ENCODE measurements around the gene MAD1L1. TPM values are rescaled to one million over a fixed set of nuclear protein-coding genes. Genes with fewer than 3 reads are reported as not detected.
A peak's percentile ranks its signal among the peaks of the same experiment; 100 is the strongest.

The MAD1L1 gene
- total and polyA plus RNA-seq, 2 of the 13 experiments (the other 11 are each of a cell fraction or from before 2014, with no cell fraction given) = 17.4 to 64.7 TPM

- TF ChIP-seq ZNF543 (CRISPR knock-in tag; IDR thresholded peaks at IDR 0.05) (peak; percentile 74; the same call in 1 of the 2 replicates), ZNF574 (CRISPR knock-in tag; IDR thresholded peaks at IDR 0.05) (0 out of 2 replicates have a peak, but pooled peaks have one; percentile 30), ZNF766 (CRISPR knock-in tag; IDR thresholded peaks at IDR 0.05; ENCODE audit: borderline replicate concordance) (no peak), GZF1 (CRISPR knock-in tag; IDR thresholded peaks at IDR 0.05) (peak; percentile 25; the same call in 1 of the 2 replicates), BCL3 (CRISPR knock-in tag; IDR thresholded peaks at IDR 0.05) (0 out of 2 replicates have a peak, but pooled peaks have one; percentile 34), MED1 (CRISPR knock-in tag; IDR thresholded peaks at IDR 0.05) (peak; percentile 37; the same call in 1 of the 2 replicates), CEBPB (IDR thresholded peaks at IDR 0.05; ENCODE audit: borderline replicate concordance, low read depth, low read length) (peak; percentile 72; the same call in 1 of the 2 replicates), ZNF687 (CRISPR knock-in tag; IDR thresholded peaks at IDR 0.05) (peak; percentile 88), ZNF609 (CRISPR knock-in tag; IDR thresholded peaks at IDR 0.05; ENCODE audit: borderline replicate concordance) (no peak), SOX6 (IDR thresholded peaks at IDR 0.05) (no peak), SOX6 (CRISPR knock-in tag; IDR thresholded peaks at IDR 0.05) (peak; percentile 17; the same call in 1 of the 2 replicates), ZNF598 (CRISPR knock-in tag; IDR thresholded peaks at IDR 0.05; ENCODE audit: borderline replicate concordance) (peak; percentile 82; the same call in 1 of the 2 replicates), ZNF775 (CRISPR knock-in tag; IDR thresholded peaks at IDR 0.05; ENCODE audit: borderline replicate concordance) (0 out of 2 replicates have a peak, but pooled peaks have one; percentile 59), TBX2 (CRISPR knock-in tag; IDR thresholded peaks at IDR 0.05; ENCODE audit: borderline replicate concordance) (0 out of 2 replicates have a peak, but pooled peaks have one; percentile 36)
These were observed 360.3 kb downstream of the MAD1L1 start (continued) for GRCh38 chr7:1872191-1873069.

All from HepG2 (cell line).